ENCODE results near the gene HOXD9. TPM values are rescaled to one million over a fixed set of nuclear protein-coding genes. Genes with fewer than 3 reads are reported as not detected.

The HOXD9 gene
- total and polyA plus RNA-seq, 9 donors: 0.75 to 8.8 (median 4.7) TPM

DNA sequence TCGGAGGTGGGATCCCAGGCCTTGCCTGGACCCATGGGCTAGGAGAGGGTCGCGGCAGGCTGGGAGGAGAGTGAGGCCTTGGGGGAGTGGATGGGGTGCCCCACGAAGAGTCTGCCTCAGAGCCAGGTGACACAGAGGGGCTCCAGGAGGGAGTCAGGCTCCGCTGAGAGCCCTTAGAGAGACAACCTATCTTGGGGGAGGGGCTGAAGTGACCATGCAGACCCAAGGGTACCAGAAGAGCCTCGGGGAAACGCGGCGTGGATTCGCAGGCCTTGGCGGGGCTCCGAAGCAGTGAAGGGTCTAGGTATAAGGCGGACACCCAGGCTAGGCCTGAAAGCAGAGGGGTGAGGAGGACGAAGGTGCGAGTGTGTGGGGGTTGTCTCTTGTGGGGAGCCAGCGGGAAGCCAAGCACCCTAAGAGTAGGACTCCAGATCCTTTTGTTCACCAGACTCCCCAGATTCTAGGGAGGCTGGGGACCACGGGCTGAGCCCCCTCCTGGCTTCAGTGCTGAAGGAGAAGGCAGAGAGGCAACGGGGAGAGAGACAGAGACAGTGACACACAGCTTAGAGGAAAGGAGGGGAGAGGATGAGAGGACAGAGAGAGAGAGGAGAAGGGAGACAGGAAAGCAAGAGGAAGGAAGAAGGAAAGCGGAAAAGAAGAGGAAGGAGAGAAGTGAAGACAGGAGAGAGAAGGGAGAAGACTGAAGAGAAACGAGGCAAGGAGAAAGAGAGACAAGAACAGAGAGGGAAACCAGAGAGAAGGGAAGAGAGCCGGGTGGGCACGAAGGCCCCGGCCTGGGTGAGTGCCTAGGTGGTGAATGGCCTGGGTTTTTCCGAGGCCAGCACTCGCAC is 16.6 kb upstream of the HOXD9 start:
- H3K9me3 ChIP-seq (replicated peaks; ENCODE audit: control insufficient read depth, low read depth, low read length): no peaks in the 10 kb centered on the region
- no peak overlapping the region for H3K4me3 ChIP-seq (ENCODE audit: low read length)
- H3K4me1 ChIP-seq (ENCODE audit: control insufficient read depth, insufficient read depth, low read length): peaks cover 27% of the 10 kb centered on the region
- H3K36me3 ChIP-seq (ENCODE audit: control insufficient read depth, insufficient read depth, low read length): no peaks in the 10 kb centered on the region
- 15% methylated on average over 20 of the region's 25 CpGs for WGBS (ENCODE audit: insufficient coverage)
- peak overlapping the region; percentile 13 for H3K27ac ChIP-seq (ENCODE audit: low read length)
- DNase-seq: no peak
- peaks cover 94% of the 10 kb centered on the region for H3K27me3 ChIP-seq (ENCODE audit: control insufficient read depth, insufficient read depth, low read length)

DNA sequence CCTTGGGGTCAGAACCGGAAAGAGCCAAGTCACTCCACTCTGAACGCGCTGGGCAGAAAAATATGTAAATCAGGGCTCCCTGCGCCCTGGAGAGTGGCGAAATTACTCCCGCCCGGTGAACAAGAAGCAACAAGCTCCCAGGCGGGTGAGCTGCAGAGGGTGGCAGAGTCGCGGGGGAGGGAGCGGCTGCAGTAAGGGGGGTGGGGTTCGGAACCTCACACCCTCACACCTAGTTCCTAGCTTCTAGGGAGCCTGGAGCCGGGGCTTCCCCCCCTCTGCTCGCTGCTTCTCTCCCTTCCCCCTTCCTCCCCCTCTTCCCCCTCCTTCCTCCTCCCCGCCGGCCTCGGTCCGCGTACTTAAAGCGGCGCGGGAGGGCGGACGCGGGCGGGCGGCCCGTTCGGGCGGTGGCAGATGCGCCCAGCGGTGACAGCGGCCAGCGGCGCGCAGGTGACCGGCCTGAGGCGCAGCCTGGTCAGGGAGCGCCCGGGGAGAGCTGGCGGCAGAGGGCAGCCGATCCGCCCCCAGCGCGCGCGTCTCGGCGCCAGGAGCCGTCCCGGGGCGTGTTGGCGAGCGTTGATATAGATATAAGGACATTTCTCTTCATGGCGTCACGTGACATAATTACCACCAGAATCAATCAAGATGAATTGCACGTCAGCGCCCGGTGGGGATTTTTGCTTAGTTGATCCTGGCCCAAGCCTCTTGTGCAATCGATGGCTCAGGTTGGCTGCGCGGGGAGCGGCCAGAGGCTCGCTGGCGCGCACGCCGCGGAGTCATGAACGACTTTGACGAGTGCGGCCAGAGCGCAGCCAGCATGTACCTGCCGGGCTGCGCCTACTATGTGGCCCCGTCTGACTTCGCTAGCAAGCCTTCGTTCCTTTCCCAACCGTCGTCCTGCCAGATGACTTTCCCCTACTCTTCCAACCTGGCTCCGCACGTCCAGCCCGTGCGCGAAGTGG is 15.7 kb upstream of the HOXD9 start, which contains the start of gene HOXD11:
TSS of gene HOXD11 (plus strand) at position 700 of the 959 bp plus-strand sequence. CDS start at position 776, 76 bp downstream.
- H3K36me3 ChIP-seq (ENCODE audit: control insufficient read depth, insufficient read depth, low read length): no peaks in the 10 kb centered on the region
- WGBS (ENCODE audit: insufficient coverage): under 1% methylated on average over 60 of the region's 85 CpGs
- H3K4me1 ChIP-seq (ENCODE audit: control insufficient read depth, insufficient read depth, low read length): peaks cover 27% of the 10 kb centered on the region
- peaks cover 93% of the 10 kb centered on the region for H3K27me3 ChIP-seq (ENCODE audit: control insufficient read depth, insufficient read depth, low read length)
- H3K9me3 ChIP-seq (replicated peaks; ENCODE audit: control insufficient read depth, low read depth, low read length): no peaks in the 10 kb centered on the region
- peak within 1 kb of the TSS; percentile 26 for H3K4me3 ChIP-seq (ENCODE audit: low read length)
- no peak for DNase-seq
- H3K27ac ChIP-seq (ENCODE audit: low read length): no peak within 1 kb of the TSS

DNA sequence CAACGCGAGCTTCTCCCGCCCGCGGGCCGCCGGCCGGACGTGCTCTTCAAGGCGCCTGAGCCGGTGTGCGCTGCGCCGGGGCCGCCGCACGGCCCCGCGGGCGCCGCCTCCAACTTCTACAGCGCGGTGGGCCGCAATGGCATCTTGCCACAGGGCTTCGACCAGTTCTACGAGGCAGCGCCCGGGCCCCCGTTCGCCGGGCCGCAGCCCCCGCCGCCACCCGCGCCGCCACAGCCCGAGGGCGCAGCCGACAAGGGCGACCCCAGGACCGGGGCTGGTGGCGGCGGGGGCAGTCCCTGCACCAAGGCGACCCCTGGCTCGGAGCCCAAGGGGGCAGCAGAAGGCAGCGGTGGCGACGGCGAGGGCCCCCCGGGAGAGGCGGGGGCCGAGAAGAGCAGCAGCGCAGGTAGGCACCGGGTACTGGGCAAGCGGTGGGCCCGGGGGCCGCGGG is 14.8 kb upstream of the HOXD9 start:
- H3K9me3 ChIP-seq (replicated peaks; ENCODE audit: control insufficient read depth, low read depth, low read length): no peaks in the 10 kb centered on the region
- under 1% methylated on average over 44 of the region's 59 CpGs for WGBS (ENCODE audit: insufficient coverage)
- H3K4me1 ChIP-seq (ENCODE audit: control insufficient read depth, insufficient read depth, low read length): peaks cover 33% of the 10 kb centered on the region
- H3K36me3 ChIP-seq (ENCODE audit: control insufficient read depth, insufficient read depth, low read length): no peaks in the 10 kb centered on the region
- no peak overlapping the region for H3K4me3 ChIP-seq (ENCODE audit: low read length)
- no peak for DNase-seq
- peaks cover 93% of the 10 kb centered on the region for H3K27me3 ChIP-seq (ENCODE audit: control insufficient read depth, insufficient read depth, low read length)
- no peak overlapping the region for H3K27ac ChIP-seq (ENCODE audit: low read length)

DNA sequence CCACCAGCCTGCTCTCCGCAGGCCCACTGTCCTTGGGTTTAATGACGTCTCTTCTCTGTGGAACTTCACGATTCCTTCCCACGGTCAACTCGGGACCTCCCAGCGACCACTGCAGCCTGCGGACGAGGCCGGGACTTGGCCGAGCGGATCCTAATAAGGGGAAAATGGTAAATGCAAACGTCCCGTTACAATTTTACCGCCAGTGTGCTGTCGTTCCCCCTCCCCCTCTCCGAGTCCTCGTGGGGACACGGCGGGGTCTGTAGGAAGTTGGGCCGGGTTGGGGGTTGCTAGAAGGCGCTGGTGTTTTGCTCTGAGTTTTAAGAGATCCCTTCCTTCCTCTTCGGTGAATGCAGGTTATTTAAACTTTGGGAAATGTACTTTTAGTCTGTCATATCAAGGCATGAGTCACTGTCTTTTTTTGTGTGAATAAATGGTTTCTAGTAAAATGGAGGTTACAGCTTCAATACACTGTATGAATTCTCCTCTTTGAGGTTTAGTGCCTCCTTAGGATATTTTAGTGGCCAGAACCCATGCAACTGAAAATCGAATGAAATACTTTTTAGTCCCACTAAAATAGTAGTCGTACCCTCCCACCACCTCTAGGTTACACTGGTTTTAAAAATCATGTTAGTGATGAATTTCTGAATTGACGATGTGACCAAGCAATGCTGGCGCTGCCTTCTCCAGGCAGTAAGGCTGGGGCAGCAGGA is 13.2 kb upstream of the HOXD9 start:
- Histone ChIP-seq H3K4me1 (ENCODE audit: control insufficient read depth, insufficient read depth, low read length) (peaks cover 27% of the 10 kb centered on the region), H3K27me3 (ENCODE audit: control insufficient read depth, insufficient read depth, low read length) (peaks cover 93% of the 10 kb centered on the region), H3K9me3 (replicated peaks; ENCODE audit: control insufficient read depth, low read depth, low read length) (no peaks in the 10 kb centered on the region), H3K27ac (ENCODE audit: low read length) (no peak overlapping the region), H3K36me3 (ENCODE audit: control insufficient read depth, insufficient read depth, low read length) (no peaks in the 10 kb centered on the region), H3K4me3 (ENCODE audit: low read length) (no peak overlapping the region)
- no peak for DNase-seq
- 0% methylated on average over 1 of the region's 26 CpGs for WGBS (ENCODE audit: insufficient coverage)

DNA sequence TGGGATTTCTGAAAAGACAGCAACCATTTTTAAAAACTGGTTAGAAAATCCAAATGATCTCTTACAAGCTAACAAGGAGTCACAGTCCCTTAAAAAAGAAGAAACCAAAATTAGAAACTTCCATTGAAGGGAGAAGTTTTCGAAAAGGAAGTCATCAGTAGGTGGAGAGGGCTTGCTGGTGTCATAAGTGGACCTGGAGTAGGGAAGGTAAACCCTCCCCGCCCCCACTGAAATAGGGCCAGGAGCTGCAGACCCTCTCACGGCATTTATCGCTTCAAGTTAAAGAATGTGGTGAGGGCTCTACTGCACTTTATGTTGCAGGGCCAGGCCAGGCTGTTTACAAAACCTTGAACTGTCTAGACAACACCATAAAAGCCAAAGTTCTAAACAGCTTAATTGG is 12.6 kb upstream of the HOXD9 start:
- Histone ChIP-seq H3K9me3 (replicated peaks; ENCODE audit: control insufficient read depth, low read depth, low read length) (no peaks in the 10 kb centered on the region), H3K4me3 (ENCODE audit: low read length) (no peak overlapping the region), H3K36me3 (ENCODE audit: control insufficient read depth, insufficient read depth, low read length) (no peaks in the 10 kb centered on the region), H3K4me1 (ENCODE audit: control insufficient read depth, insufficient read depth, low read length) (peaks cover 21% of the 10 kb centered on the region), H3K27me3 (ENCODE audit: control insufficient read depth, insufficient read depth, low read length) (peaks cover 93% of the 10 kb centered on the region), H3K27ac (ENCODE audit: low read length) (no peak overlapping the region)
- WGBS (ENCODE audit: insufficient coverage): no CpG with 5 or more reads among the region's 4 CpGs
- DNase-seq: no peak

DNA sequence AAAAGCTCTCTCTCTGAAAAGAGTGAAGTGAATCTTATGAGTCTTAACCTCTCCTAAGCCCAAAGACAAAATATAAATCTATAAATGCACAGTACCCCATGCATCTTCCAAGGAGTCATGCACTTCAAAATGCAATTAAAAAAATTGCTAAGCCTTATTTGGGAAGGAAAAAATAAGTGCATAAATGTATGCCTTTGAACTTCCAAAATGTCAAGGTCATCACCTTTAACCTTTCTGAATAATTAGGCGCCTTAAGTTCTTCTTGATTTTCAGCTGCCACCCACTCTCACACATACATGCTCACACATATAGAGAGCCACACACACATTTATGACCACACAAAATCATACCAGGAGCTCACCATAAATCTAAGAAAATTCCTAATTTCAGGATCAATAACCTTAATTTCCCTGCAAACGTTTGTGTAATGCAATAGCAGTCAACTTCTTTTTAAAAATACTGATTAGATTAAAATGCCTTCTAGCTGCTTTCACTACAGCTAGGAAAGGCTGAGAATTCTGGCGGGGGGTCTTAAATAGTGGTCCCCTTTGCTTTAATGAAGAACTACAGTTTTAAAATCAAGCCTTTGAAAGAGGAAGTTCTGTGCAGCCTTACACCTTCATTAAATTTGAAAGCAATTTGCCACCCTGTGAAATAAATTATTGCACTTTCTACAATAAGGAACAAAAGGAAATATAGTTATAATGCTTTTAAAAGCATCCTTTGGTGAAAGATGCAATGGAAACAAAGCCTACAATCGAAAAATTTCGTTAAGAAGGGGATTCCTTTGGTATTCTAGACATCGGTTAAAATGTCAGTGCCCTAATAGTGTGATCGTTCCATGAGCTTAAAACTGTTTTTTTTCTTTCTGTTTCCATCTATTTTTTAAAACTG is 11.9 kb upstream of the HOXD9 start:
- 52% methylated on average over 2 of the region's 7 CpGs for WGBS (ENCODE audit: insufficient coverage)
- H3K4me1 ChIP-seq (ENCODE audit: control insufficient read depth, insufficient read depth, low read length): peaks cover 19% of the 10 kb centered on the region
- DNase-seq: no peak
- no peak overlapping the region for H3K4me3 ChIP-seq (ENCODE audit: low read length)
- H3K9me3 ChIP-seq (replicated peaks; ENCODE audit: control insufficient read depth, low read depth, low read length): no peaks in the 10 kb centered on the region
- no peaks in the 10 kb centered on the region for H3K36me3 ChIP-seq (ENCODE audit: control insufficient read depth, insufficient read depth, low read length)
- H3K27ac ChIP-seq (ENCODE audit: low read length): no peak overlapping the region
- peaks cover 89% of the 10 kb centered on the region for H3K27me3 ChIP-seq (ENCODE audit: control insufficient read depth, insufficient read depth, low read length)

DNA sequence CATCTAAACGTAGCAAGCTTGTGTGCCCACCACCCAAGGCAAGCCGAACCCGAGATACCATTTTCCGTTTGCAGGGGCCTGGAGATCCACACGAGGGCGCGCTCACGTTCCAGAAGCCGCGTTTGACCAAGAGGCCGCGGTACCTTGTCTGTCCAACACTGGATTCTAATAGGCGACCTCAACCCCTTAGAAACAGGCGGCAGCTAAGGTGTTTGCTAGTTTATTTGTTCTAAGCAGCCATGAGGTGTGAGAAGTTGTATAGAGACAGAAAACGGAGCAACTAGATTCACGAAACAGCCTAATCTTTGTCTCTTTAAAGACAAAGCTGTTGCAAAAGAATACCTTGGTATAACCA is 11.2 kb upstream of the HOXD9 start:
- Histone ChIP-seq H3K27ac (ENCODE audit: low read length) (no peak overlapping the region), H3K4me1 (ENCODE audit: control insufficient read depth, insufficient read depth, low read length) (peaks cover 25% of the 10 kb centered on the region), H3K4me3 (ENCODE audit: low read length) (no peak overlapping the region), H3K36me3 (ENCODE audit: control insufficient read depth, insufficient read depth, low read length) (no peaks in the 10 kb centered on the region), H3K27me3 (ENCODE audit: control insufficient read depth, insufficient read depth, low read length) (peaks cover 89% of the 10 kb centered on the region), H3K9me3 (replicated peaks; ENCODE audit: control insufficient read depth, low read depth, low read length) (no peaks in the 10 kb centered on the region)
- 5% methylated on average over 14 of the region's 16 CpGs for WGBS (ENCODE audit: insufficient coverage)
- peak; percentile 83 for DNase-seq

DNA sequence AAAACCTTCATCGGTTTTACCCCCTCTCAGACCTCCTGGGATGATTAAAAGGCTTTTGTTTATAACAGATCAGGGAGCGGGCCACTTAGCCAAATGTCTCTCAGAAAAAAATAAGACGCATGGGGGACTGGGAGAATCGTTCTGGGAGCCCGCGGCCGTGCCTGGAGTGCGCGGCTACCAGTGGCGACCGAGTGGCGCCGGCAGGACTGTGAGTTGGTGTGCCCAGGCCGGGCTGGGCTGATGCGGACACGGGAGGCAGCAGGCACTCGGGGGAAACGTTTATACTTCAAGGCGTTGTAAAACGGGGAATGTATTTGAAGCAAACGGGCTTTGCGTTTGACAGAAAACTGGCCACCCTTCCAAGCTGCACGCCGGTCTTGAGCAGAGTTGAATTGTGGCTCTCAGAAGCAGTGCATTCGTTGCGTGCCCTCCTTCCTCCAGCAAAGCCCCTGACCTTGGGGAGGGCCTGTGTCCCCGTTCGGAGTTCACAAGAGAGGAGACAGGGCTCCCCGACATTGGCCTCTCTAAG is 10.6 kb upstream of the HOXD9 start:
- WGBS (ENCODE audit: insufficient coverage): 15% methylated on average over 26 of the region's 29 CpGs
- Histone ChIP-seq H3K9me3 (replicated peaks; ENCODE audit: control insufficient read depth, low read depth, low read length) (no peaks in the 10 kb centered on the region), H3K4me3 (ENCODE audit: low read length) (no peak overlapping the region), H3K27ac (ENCODE audit: low read length) (no peak overlapping the region), H3K4me1 (ENCODE audit: control insufficient read depth, insufficient read depth, low read length) (peaks cover 27% of the 10 kb centered on the region), H3K36me3 (ENCODE audit: control insufficient read depth, insufficient read depth, low read length) (no peaks in the 10 kb centered on the region), H3K27me3 (ENCODE audit: control insufficient read depth, insufficient read depth, low read length) (peaks cover 90% of the 10 kb centered on the region)
- DNase-seq: no peak

Data from muscle of leg (tissue), 11 donors.